Measurements from ENCODE around the gene INHBA. TPM values are rescaled to one million over a fixed set of nuclear protein-coding genes. Genes with fewer than 3 reads are reported as not detected.

The INHBA gene
- total RNA-seq, 3 donors from 2014 or later (not counting 1 experiment from before 2014, with no cell fraction given): 0.65 TPM; not detected in 2

DNA sequence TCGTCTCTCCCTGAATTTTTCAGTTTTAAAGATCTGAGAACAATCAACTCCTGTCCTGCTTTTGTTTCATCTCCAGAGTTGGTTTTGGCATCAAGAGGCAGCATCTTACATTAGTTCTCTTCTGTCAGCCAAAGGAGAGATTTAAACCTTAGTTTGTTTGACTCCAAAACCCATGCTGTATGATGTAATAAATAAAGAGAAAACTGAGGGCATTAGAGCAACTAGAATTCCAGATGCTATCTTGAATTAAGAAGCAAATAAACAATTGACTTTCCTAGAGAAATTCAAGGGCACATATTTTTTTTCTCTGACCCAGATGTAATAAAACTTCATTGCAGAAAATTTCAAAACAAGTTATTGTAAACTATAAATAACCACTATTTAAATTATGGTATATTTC lies 54.4 kb downstream of the INHBA start:
- Mint-ChIP-seq H3K27me3 (ENCODE audit: low read depth in 2 of 2) (peaks cover 0 to 3% of the 10 kb centered on the region in 2 donors), H3K4me3 (no peak overlapping the region), H3K4me1 (no peaks in the 10 kb centered on the region), H3K36me3 (no peaks in the 10 kb centered on the region), H3K9me3 (no peaks in the 10 kb centered on the region), H3K27ac (no peak overlapping the region)
- DNase-seq (no peak), ATAC-seq (no peak)
- no peak overlapping the region for H3K4me3 ChIP-seq (ENCODE audit: low read length)
- no peaks in the 10 kb centered on the region for H3K4me1 ChIP-seq (ENCODE audit: control insufficient read depth, insufficient read depth, low read length)
- no peak overlapping the region for H3K27ac ChIP-seq (ENCODE audit: low read length)
- H3K9me3 ChIP-seq (ENCODE audit: control insufficient read depth, insufficient read depth, low read length): no peaks in the 10 kb centered on the region
- WGBS (ENCODE audit: insufficient coverage): 83% methylated on average over 1 of the region's 1 CpG
- intact Hi-C loops (cut with micrococcal nuclease): no loop called here
- no peaks in the 10 kb centered on the region for H3K27me3 ChIP-seq (ENCODE audit: control insufficient read depth, insufficient read depth, low read length)
- TF ChIP-seq, protein P1, sequence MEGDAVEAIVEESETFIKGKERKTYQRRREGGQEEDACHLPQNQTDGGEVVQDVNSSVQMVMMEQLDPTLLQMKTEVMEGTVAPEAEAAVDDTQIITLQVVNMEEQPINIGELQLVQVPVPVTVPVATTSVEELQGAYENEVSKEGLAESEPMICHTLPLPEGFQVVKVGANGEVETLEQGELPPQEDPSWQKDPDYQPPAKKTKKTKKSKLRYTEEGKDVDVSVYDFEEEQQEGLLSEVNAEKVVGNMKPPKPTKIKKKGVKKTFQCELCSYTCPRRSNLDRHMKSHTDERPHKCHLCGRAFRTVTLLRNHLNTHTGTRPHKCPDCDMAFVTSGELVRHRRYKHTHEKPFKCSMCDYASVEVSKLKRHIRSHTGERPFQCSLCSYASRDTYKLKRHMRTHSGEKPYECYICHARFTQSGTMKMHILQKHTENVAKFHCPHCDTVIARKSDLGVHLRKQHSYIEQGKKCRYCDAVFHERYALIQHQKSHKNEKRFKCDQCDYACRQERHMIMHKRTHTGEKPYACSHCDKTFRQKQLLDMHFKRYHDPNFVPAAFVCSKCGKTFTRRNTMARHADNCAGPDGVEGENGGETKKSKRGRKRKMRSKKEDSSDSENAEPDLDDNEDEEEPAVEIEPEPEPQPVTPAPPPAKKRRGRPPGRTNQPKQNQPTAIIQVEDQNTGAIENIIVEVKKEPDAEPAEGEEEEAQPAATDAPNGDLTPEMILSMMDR (IDR thresholded peaks at IDR 0.05): no peak
- H3K36me3 ChIP-seq (ENCODE audit: control insufficient read depth, insufficient read depth, low read length): no peaks in the 10 kb centered on the region

DNA sequence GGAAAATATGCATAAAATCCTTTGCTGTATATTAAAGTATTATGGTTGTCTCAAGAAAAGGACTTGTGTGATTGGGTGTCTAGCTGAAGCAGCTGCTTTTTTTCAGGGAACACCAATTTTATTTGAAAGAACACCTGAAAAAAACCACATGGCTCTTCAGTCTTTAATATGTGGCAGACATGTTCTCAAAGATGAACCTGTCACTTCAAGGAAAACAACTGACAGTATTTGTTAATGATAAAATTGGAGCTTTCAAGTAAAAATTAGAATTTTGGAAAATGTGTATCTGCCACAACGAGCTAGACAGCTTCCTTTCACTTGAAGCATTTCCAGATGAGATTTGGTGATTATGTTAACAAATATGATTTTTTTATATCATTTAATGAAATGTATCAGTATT lies 59.3 kb downstream of the INHBA start:
- Histone ChIP-seq H3K36me3 (ENCODE audit: control insufficient read depth, insufficient read depth, low read length) (no peaks in the 10 kb centered on the region), H3K9me3 (ENCODE audit: control insufficient read depth, insufficient read depth, low read length) (no peaks in the 10 kb centered on the region), H3K27me3 (ENCODE audit: control insufficient read depth, insufficient read depth, low read length) (no peaks in the 10 kb centered on the region), H3K4me1 (ENCODE audit: control insufficient read depth, insufficient read depth, low read length) (no peaks in the 10 kb centered on the region), H3K4me3 (ENCODE audit: low read length) (no peak overlapping the region), H3K27ac (ENCODE audit: low read length) (no peak overlapping the region)
- TF ChIP-seq, protein P1 (IDR thresholded peaks at IDR 0.05): no peak
- ATAC-seq (no peak), DNase-seq (no peak)
- Mint-ChIP-seq H3K27me3 (ENCODE audit: low read depth in 2 of 2) (no peaks in the 10 kb centered on the region), H3K9me3 (peaks cover 0 to 6% of the 10 kb centered on the region in 2 donors), H3K4me3 (no peak overlapping the region), H3K36me3 (no peaks in the 10 kb centered on the region), H3K4me1 (no peaks in the 10 kb centered on the region), H3K27ac (no peak overlapping the region)
- no CpG with 5 or more reads among the region's 1 CpG for WGBS (ENCODE audit: insufficient coverage)
- intact Hi-C loops (cut with micrococcal nuclease): no loop called here

DNA sequence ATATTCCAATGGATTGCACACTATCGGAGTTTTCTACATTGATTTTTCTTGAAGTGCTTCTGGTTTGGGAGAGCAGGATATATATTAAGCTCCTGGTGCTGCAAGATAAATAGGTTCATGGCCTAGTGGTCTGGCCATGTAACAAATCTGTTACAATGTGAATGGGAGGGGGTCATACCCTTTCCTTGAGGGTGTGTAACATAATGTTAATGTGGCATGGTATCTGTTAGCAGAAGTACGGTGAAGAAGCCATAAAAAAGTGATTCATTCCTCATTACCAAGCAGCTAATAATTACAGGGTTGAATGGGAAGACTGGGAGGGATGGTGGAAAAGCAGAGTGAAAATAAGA lies 61.2 kb downstream of the INHBA start:
- Histone ChIP-seq H3K27me3 (ENCODE audit: control insufficient read depth, insufficient read depth, low read length) (no peaks in the 10 kb centered on the region), H3K36me3 (ENCODE audit: control insufficient read depth, insufficient read depth, low read length) (no peaks in the 10 kb centered on the region), H3K9me3 (ENCODE audit: control insufficient read depth, insufficient read depth, low read length) (no peaks in the 10 kb centered on the region), H3K27ac (ENCODE audit: low read length) (no peak overlapping the region), H3K4me1 (ENCODE audit: control insufficient read depth, insufficient read depth, low read length) (no peaks in the 10 kb centered on the region), H3K4me3 (ENCODE audit: low read length) (no peak overlapping the region)
- DNase-seq (no peak), ATAC-seq (no peak)
- no peak overlapping the region for H3K27ac Mint-ChIP-seq
- TF ChIP-seq, protein P1 (IDR thresholded peaks at IDR 0.05): no peak
- H3K4me1 Mint-ChIP-seq: no peaks in the 10 kb centered on the region
- 100% methylated on average over 1 of the region's 2 CpGs for WGBS (ENCODE audit: insufficient coverage)
- H3K36me3 Mint-ChIP-seq: no peaks in the 10 kb centered on the region
- no peaks in the 10 kb centered on the region for H3K27me3 Mint-ChIP-seq (ENCODE audit: low read depth in 2 of 2)
- H3K4me3 Mint-ChIP-seq: no peak overlapping the region
- H3K9me3 Mint-ChIP-seq: peaks cover 0 to 6% of the 10 kb centered on the region in 2 donors
- intact Hi-C loops (cut with micrococcal nuclease): no loop called here

DNA sequence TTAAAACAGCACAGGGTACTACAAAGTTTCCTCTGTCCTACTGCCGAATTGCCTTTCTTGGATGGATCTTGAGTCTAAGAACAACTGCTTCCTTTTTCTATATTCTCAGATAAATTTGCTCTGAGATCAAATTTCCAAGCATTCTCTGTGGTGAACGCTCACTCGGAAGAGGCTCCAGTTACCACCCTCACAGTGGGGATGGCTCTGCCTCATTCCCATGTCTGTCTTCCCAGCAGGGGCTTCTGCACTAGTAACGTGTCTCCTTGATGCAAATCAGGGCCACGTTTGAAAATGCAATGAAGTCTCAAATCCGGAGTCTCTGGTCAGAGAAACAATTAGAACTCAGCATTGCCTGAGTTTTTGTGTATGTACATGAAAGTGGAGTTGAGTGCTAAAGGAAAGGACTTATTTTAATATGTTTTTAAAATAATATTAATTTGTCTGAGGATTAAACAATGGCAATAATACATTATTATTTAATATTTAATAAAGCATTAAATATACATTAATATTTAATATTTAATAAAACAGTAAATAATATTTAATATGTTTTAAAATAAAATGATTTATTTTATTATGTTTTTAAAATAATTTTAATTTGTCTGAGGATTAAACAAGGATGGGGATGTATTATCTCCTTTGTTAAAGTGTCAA lies 61.8 kb downstream of the INHBA start:
- H3K36me3 Mint-ChIP-seq: no peaks in the 10 kb centered on the region
- 91% methylated on average over 6 of the region's 6 CpGs for WGBS (ENCODE audit: insufficient coverage)
- ATAC-seq (no peak), DNase-seq (no peak)
- Histone ChIP-seq H3K4me1 (ENCODE audit: control insufficient read depth, insufficient read depth, low read length) (no peaks in the 10 kb centered on the region), H3K9me3 (ENCODE audit: control insufficient read depth, insufficient read depth, low read length) (no peaks in the 10 kb centered on the region), H3K36me3 (ENCODE audit: control insufficient read depth, insufficient read depth, low read length) (no peaks in the 10 kb centered on the region), H3K27me3 (ENCODE audit: control insufficient read depth, insufficient read depth, low read length) (no peaks in the 10 kb centered on the region), H3K27ac (ENCODE audit: low read length) (no peak overlapping the region), H3K4me3 (ENCODE audit: low read length) (no peak overlapping the region)
- H3K9me3 Mint-ChIP-seq: peaks cover 0 to 6% of the 10 kb centered on the region in 2 donors
- intact Hi-C loops (cut with micrococcal nuclease): no loop called here
- no peak overlapping the region for H3K27ac Mint-ChIP-seq
- TF ChIP-seq, protein P1 (IDR thresholded peaks at IDR 0.05): no peak
- no peaks in the 10 kb centered on the region for H3K4me1 Mint-ChIP-seq
- no peak overlapping the region for H3K4me3 Mint-ChIP-seq
- no peaks in the 10 kb centered on the region for H3K27me3 Mint-ChIP-seq (ENCODE audit: low read depth in 2 of 2)
